GM10248 (cell line): Measurements from ENCODE around the gene DCT.

ENCODE experiments used
- CTCF ChIA-PET: fragments of 300-600 bp; sonication (Branson Sonifier 250); formaldehyde crosslinking; extraction: SDS; loops from one replicate; lab custom pipeline; 2021; ENCODE audit warnings: antibody characterized with exemption; lab: Yijun Ruan, JAX
- POLR2A ChIA-PET: fragments of 350-650 bp; sonication (Branson Sonifier 250); formaldehyde crosslinking; extraction: SDS; loops from one replicate; lab custom pipeline; 2020; ENCODE audit warnings: antibody characterized with exemption; lab: Yijun Ruan, JAX
- DNase-seq: peaks from one replicate; pipeline ENCODE4 v3.0.0; 2012; ENCODE audit errors: extremely low spot score
- CTCF ChIP-seq: IDR thresholded peaks from 2 replicates; pipeline ENCODE4 v1.5.1; 2012; ENCODE audit warnings: mild to moderate bottlenecking, low read depth; ENCODE audit errors: extremely low read depth, missing control alignments, control extremely low read depth

The DCT gene

GRCh38 chr13:94414141-94414540, 65.3 kb downstream of the DCT start:
- DNase-seq, result no peak
- CTCF ChIA-PET, result no interaction called here
- POLR2A ChIA-PET, result no interaction called here
- TF ChIP-seq CTCF, result no peak

GRCh38 chr13:94413598-94413944, 65.9 kb downstream of the DCT start:
- DNase-seq, result no peak
- ChIA-PET CTCF (no interaction called here), POLR2A (no interaction called here)
- TF ChIP-seq CTCF, result no peak

GRCh38 chr13:94412870-94413597, 66.4 kb downstream of the DCT start:
- no peak for TF ChIP-seq CTCF
- ChIA-PET CTCF (no interaction called here), POLR2A (no interaction called here)
- DNase-seq, result no peak

- DNase-seq, result no peak
- no peak for TF ChIP-seq CTCF
- ChIA-PET CTCF (interaction anchor here (1.0 to 1.8 kb wide), 3 partner anchors 17 to 24 kb away, joined by 3 to 6 read pairs (median 5); no protein-coding TSS in a partner anchor), POLR2A (no interaction called here)
These were observed 67.7 kb downstream of the DCT start for GRCh38 chr13:94411747-94412146.

- ChIA-PET CTCF (interaction anchor here (1.5 kb wide), 1 partner anchor 47 kb away, joined by 3 read pairs; no protein-coding TSS in a partner anchor), POLR2A (no interaction called here)
These were observed 71.0 kb downstream of the DCT start for GRCh38 chr13:94408314-94409036.

GRCh38 chr13:94400874-94401273, 78.6 kb downstream of the DCT start:
- ChIA-PET POLR2A (no interaction called here), CTCF (no interaction called here)
- TF ChIP-seq CTCF, result no peak
- no peak for DNase-seq

More at GRCh38 chr13:94408314-94409036, 71.0 kb downstream of the DCT start:
- no peak for DNase-seq
- TF ChIP-seq CTCF, result no peak
